SKM-1 treated with dmso at 0.1 percent for 144 hours (cell line): Measurements from ENCODE around the gene PRKN.

Source experiments
- DNase-seq: peaks from one replicate; lab custom pipeline; 2025; ENCODE audit not compliant: unreplicated experiment; lab: John Stamatoyannopoulos, UW

PRKN gene

DNA sequence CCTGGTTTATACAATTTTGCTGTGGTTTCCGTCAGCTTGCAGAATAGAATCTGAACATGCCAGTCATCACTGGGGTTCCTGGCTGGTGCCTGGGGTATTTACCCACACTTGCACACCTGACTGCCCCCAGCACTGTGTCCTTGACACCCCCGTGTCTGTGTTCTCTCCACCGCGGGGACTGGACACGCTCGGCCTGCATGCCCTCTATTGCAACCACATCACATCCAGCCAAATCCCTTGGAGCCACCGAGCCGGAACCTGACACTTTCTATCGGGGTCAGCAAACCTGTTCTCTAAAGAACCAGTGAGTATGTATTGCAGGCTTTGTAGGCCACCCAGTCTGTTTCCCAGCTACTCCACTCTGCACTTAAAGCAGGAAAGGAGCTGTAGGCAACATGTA is 527.5 kb downstream of the PRKN start:
- DNase-seq: no peak

DNA sequence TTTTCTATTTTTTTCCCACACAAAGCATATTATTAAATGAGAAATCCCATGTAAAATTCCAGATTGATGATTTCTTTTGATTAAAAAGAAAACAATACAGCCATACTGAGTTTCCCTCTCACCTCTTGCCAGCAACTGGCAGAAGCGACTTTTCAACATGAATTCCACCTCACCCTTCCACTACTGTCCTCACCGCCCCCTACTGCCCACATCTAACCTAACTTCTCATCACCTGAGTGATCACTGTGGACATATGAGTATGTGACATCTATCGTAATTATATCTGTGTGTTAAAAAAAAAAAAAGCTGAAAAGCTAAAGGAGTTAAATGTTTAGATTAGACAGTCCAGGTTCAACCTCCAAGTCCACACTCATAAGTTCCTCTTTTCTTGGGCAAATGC is 528.6 kb downstream of the PRKN start:
- no peak for DNase-seq

DNA sequence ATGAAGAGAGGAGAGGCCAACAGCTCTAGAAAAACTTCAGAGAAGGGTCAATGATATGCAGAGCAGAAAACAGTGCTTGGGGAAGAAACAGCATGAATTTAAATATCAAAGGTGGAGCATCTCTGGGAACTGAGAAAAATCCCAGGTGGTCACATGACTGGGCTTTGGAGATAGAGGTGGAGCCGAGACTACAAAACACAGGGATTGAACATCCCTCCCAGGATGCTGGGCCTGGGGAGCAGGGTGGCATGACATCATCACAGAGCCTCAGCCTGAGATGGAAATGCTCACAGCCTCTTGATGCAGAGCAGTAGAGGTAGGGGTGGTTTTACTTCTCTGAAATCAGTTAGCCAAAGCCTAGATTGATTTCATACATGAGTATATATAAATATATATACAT is 529.5 kb downstream of the PRKN start:
- no peak for DNase-seq

DNA sequence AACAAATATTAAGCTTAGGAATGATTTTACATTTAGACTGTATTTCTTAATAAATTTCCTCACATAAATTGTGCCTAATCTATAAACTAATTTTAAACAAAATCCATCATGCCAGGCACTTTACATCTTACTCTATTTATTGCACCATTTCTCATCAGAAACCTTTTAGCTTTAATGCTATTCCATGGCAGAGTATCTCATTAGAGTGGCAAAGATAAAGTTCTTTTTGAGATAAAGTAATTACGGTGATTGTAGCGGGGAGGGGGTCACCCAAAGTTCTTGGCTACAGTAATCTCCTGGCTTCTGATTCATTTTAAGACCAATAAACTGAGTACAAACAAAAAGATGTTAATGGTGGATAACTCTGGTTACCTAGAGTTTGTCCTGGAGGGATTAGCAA is 532.1 kb downstream of the PRKN start:
- no peak for DNase-seq

DNA sequence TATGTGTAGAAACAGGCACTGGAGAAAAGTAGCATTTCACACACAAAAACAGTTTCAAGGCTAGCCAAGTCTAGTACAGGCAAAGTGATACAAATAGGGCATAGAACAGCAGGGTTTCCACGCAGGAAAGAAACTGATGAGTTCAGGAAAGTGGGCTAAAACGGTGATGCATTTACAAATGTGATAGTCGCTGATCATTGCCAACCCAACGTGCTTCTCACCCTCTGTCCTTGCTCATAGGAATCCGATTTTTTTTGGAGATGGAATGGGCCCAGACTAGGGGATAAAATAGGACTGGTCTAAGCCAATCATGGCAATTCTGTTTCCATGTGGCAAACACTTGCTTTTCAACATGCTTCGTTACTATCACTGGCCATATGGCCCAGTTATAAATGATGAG is 536.6 kb downstream of the PRKN start:
- DNase-seq: no peak

DNA sequence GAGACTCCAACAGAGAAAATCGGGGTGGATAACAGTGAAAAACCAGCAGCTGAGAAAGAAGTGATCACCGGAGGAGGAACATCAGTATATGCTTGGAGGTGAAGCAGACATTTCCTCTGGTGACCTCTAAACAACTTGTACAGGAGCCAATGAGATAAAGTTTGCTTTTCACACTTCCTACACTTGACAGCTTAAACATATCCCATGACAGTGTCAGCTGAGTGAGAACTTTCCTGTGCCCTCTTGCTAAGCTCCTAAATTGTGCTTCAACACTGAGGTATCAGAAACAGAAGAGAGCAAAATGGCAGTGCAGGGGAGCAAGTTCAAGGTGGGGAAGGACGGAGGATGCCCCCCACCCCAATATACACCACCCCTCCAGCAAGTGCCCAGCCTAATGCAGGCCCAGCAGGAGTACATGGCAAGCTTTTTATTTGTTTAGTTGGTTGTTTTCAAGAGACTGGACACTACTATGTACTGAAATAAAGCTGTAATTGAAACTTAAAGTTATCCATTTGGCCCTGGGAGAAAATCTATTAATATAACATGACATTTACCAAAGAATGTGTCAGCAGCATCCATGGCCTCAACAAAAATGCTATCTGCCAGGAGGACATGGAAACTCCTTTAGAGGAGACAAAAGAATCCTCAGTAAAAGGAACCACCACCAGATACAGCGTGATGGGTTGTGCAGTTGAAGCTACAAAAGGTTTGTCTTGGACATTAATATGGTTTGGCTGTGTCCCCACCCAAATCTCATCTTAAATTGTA is 540.2 kb downstream of the PRKN start:
- no peak for DNase-seq

DNA sequence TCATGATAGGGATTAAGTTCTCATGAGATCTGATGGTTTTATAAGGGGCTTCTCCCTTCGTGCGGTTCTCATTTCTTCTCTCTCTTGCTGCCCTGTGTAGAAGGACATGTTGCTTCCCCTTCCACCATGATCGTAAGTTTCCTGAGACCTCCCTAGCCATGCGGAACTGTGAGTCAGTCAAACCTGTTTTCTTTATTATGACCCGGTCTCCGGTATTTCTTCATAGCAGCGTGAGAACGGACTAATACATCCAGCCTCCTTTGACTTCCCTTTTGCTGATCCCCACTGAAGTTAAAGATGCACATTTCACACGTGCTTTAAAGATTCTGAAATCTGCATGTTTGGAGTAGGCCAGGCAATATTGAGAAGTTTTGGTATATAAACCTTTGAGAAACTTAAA is 543.1 kb downstream of the PRKN start:
- no peak for DNase-seq

DNA sequence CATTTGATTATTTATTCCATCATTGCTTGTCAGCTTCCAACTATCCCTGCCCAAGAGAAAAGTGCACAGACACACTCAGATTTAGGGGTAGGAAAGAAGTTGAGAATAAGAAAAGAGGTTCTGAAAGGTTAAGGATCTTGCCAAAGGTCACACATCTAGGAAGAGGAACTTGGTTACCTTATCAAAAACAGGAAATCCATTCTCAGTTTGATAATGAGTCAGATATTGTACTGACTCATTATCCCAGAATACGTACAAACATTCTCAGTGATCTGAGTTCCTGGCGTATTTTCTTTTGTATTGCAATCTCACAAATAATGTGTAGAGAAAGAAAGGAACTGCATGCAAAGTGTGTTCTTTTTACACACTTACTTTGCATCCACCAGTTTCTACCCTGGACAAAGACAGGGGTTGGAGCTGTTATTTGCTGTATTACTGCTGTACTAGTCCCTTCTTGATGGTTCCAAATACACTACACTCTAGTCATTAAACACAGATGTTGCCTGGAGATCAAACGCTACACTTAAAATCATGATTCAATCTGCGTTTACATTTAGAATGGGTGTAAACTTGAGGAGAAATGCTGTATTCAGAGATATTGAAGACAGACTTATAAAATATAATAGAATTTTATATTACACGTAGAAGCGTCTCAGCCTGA is 545.7 kb downstream of the PRKN start:
- peak; percentile 78 for DNase-seq

DNA sequence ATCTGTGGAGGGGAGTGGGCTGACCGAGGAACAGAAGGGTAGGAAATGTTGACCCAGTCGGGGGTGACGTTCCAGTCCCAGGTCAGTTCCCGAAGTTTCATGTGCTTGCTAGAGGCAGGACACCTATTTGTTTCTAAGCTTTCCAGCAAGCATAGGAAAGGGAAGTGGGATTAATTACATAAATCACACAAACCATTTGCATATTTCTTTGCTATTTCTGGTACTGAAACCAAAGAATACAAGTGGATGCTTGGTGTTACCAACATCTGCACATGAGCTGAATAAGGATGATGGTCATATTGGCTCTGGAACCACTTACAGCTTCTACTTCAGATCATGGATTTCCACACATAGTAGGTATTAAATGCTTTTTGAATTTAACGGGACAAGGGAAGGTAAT is 546.5 kb downstream of the PRKN start:
- no peak for DNase-seq

DNA sequence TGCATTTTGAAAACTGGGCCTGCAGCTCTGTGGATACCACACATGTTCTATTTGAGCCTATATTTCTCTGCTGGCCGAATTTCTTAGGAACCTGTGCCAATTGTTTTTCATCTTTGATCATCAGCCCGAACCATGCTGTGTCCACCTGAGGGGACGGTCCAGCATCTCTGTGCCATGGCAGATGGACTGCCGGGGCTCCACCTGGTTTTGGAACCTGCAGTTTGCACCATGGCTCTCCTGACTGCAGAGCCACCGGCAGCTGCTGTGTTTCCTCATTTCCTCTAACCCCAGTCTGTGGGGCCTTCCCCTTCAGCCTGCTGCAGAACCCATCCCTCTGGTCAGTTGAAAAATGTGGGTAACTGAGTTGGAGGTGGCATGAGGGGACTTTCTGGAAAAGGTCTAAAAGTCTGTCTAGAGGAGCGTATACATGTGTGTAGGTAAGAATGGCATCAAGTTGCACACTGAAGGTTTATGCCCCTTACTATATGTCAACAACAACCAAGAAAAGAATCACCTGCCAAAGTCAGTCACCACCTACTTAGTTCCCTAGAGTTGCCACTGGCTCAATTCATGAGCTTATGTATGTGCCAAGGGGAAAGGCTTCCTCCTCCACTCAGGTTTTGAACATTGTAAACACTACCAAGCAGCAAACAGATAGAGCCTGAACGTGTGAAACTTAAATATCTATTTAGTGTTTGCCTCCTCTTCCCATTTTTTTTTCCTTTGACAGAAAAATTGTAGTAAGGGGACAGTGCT is 548.2 kb downstream of the PRKN start:
- peak; percentile 15 for DNase-seq

DNA sequence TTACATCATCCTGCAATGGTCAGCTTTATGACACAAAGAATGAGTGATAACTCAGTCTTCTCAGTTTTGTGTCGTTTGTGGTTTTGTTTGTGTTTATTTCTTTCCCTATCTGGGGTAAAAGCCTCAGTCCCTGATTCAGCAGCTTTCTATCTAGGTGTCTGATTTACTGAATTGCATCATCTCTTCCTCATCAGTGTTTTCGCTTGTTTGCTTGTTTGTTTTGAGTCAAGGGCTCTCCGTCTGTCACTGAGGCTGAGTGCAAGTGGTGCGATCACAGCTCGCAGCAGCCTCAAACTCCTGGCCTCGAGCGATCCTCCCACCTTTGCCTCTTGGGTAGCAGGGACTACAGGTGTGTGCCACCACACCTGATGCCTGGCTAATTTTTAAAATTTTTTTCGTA is 548.9 kb downstream of the PRKN start:
- DNase-seq: no peak

DNA sequence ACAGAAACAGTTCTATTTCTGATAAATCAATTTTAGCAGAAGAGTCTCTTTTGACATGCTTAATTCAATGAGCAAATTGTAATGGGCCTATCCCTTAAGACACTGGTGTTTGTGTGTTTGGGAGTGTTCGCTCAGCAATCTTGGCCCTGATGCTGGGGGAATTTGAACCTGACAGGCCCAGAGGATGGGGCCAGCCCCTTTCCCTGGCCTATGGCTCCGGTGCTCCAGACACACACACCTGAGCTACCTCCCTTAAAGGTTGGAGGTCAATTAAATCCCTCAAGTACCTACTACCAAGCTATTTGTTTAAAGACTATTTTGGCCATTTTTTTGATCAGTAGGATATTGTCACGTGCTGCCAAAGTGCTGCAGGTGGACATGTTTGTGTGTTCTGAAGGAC is 549.3 kb downstream of the PRKN start:
- no peak for DNase-seq

DNA sequence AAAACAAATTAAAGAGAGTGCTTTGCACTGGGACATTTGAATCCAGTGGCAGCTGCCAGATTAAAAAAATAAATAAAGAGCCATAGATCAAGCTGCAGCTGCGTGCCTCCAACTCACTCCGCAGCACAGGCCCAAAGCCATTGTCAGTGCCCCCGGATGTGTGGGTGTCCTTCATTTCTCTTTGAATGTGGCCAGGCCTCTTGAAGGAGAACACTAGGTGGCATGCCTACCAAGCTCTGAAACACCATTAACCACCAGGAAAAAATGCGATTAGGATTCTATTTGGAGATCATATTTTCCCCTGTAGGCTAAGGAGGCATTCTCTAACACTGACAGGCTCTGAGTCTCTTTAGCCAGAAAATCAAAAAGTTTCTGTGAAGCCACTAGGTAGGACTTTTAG is 549.8 kb downstream of the PRKN start:
- no peak for DNase-seq

DNA sequence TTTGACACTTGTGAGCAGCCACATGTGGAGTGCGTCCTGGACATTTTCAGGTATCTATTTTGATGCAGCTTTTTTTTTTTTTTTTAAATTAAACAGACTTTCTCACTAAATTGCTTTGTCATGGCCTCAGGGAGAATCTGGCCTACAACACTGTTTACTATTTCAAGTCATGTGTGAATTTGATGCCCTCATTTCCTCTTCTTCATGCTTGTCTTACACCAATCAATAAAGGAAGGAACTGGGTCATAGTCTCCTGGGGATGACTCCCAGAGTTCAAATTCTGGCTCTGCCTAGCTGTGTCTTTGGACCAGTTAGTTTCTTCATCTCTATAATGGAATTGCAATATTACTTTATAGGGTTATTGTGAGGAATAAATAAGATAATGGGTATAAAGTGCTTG is 554.1 kb downstream of the PRKN start:
- no peak for DNase-seq

DNA sequence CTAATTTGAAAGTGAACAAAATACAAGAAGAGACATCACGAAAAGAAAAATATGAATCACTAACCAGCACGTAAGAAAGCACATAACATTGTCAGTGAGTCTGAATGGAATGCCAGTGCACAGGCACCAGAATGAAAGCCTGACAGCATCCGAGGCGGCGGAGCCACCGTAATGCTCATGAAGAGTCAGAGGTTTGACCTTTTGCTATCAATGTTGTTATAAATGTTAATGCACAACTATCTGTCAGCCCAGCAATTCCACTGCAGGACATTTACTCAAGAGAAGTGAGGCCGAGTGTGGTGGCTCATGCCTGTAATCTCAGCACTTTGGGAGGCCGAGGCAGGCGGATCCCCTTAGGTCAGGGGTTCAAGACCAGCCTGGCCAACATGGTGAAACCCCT is 562.1 kb downstream of the PRKN start:
- DNase-seq: no peak

DNA sequence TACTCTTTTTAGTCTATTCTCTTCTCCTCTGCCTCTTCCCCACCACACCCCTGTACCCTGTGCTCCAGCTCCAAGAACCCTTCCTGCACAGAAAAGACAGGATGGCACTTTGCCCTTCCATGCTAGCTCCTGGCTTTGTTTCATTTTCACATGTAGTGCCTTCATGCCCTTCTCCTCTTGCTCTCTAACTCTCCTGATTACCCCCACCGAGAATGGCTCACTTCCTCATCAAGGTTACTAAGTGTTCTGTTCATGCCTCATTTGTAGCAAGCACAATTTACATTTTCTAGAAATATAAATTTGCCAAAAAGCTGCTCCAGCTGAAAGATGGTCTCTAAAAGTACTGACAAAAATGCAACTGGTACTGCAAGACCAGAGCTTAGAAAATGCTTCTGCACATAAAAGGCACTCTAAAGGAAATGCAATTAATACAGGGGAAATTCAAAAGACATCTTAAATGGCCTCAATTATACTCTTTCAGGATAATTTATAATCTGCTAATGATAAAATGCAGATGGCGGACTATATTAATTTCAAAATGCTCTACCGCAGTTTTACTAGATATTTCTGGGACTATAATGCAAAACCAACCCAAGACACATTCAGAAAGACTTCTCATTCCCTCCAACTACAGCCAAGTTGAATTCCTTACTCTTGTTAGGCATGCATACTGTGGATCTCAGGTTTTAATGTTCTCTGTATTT is 570.2 kb downstream of the PRKN start:
- peak; percentile 1 for DNase-seq

DNA sequence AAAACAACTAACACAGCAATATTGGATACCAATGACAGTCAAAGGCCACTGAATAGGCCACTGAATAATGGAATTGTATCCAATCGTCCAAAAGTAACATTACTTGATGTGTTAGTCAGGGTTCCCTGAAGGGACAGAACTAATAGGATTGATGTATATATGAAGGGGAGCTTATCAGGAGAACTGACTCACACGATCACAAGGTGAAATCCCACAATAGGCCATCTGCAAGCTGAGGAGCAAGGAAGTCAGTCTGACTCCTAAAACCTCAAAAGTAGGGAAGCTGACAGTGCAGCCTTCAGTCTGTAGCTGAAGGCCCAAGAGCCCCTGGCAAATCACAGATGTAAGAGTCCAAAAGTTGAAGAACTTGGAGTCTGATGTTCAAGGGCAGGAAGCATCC is 571.4 kb downstream of the PRKN start:
- DNase-seq: no peak

DNA sequence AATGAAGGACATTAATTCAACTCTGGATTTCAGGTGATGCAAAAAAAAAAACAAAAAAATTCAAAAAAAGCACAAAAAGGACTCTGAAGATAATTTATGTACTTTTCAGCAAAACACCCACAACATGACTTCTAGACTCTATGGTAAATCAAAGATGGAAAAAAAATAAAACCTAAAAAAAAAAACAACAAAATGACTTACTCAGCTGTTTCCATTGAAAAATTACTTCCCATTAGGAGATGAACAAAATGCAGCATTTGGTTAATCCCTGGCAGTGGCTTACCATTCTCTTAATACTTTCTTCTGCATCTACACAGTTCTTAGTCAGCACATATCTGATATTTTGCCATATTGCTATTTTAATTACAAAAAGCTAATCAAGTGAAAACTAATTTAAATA is 572.6 kb downstream of the PRKN start:
- DNase-seq: no peak

DNA sequence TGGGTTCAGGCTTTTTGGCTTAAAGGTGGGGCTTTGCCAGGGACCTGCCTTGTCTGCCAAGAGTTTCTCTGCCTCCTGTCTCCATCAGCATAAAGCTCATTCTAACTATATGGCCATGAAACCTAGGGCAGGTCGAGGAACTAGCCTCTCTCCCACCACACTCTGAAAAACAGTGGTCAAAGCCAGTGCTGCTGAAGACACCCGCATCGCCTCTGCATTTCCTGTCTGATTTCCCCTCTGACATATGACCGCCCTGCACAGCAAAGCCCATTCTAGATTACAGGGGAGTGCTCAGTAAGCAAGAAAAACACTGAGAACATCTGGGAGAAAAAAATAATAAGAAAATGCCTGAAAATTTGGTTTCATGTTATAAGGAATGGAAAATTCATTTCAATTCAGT is 573.6 kb downstream of the PRKN start:
- no peak for DNase-seq

DNA sequence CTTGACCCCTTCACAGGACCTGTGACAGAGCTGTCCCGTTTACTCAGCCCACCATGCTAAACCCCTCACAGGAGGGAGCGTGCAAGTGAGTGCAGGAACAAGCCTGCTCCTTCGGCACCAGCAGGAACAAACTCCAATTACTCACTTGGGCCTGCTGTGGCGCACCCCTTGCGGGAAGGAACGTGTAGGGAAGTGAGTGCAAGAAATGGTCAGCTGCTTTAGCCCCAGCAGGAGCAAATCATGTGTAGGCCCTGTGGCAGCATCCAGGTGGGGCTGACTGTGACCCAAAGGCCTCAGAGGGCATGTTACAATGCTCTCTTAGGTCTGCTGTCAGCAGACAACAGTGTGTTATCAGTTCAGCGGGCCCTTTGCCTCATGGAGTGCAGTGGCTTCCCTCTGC is 574.4 kb downstream of the PRKN start:
- DNase-seq: no peak

DNA sequence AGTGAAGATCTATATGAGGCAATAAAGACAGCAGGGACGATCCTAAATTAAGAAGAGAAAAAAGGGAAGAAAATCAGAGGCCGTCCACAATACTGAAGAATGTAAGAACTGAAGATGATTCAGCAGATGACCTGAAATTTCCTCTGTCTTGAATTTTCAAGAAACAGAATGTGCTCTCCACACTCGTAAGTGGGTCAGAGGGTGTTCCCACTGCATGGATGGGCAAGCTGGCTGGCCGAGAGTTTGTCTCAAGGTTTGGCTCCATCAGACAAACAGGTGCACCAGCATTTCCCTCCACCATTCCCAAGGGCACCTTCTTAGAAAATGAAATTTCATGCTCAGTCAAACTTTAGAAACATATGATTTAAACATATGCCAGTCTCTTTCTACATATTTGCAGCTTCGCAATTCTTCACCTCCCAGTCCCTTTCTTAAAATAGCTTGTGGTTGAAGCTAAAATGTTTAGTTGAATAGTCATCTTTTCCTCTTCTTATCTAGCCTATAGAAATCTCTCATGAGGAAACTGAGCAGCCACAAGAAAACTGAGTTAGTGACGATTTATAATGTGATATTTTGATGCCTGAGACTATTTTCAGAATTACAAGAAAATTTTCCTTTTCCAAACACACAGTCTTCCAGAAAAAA is 576.4 kb downstream of the PRKN start:
- DNase-seq: peak; percentile 60
